GM03348 (cell line): Measurements from ENCODE around the gene FLCN.
"Not testable (repeated sequence)": the region's sequence is repeated elsewhere in the genome, so short reads cannot be mapped to it uniquely, and the experiment has no call there.

ENCODE experiments used
- DNase-seq: peaks from one replicate; pipeline ENCODE4 v3.0.0; 2012; ENCODE audit warnings: low spot score

FLCN gene

DNA sequence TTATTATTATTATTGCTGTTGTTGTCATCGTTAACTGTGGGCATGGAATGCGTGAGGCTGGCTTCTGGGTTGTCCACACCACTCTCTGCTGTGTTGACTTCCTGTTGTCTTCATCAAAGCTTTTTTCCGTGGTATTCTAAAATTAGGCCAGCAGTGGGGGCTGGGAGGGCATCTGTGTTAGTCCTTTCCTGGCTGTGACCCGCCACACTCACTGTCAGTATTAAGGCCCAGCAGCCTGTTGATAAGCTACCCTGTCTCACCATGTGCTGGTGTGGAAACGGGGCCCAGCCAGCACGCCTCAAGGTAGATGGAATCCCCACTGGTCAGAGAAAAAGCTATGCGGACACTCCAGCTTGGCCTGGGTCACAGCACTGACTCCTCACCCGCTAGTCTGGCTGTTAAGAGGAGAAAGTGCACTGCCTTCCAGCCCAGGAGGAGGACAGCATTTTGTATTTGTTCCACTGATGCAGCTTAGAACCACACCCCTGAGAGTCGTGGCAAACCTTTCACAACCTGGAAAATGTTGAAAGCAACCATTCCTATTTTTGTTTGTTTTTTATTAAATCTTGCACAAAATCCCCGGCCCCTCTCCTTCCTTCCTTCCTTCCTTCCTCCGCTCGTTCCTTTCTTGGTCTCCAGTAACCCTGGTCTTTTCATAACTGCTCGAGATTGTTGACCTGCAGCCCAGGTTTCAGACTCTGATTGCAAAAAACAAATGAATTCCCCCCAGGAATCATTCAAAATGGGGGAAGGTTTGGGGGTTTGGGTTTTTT is 51.8 kb downstream of the FLCN start:
- not testable (repeated sequence) for DNase-seq

DNA sequence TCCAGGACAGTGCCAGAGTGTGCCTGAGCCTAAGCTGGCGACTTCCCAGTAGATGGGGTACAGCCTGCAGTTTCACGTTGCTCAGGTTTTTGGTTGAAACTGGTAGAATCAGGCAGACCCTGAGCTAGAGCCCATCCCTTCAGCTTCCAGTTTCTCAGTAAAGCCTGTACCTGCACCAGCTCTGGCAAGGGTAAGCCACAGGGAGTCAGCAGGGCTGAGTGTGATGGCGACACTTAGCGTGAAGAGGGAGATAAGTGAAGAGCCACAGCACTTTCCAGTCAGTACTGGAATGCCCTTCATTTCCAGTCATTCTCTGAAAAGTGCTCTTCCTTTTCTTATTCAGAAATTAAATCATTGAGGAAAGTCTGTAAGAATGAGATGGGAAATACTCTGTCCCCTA is 53.2 kb downstream of the FLCN start:
- DNase-seq, result no peak

DNA sequence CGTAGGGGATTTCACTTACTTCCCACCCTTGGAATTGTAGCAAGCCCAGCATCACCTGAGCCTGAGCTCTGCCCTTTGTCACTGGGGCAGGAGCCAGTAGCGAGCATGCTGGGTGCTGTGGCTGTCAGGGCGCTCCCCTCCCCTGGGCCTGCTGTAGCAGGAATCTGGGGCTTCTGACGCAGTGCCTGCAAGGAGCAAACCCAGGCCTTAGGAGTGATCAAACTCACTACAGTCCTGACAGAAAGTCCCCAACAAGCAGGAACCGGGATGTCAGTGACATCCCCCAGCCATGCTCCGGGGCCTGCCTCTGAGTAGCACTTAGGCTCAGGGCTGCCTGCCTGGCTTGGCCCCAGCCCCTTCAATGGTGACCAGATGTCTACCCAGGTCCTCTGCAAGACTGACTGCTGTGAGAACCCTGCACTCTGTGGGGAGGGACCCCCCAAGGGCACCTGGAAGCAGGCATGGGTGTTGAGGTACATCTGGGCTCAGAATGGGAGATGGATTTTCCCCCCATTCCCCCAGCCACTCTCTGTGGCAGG is 54.3 kb downstream of the FLCN start:
- no peak for DNase-seq

DNA sequence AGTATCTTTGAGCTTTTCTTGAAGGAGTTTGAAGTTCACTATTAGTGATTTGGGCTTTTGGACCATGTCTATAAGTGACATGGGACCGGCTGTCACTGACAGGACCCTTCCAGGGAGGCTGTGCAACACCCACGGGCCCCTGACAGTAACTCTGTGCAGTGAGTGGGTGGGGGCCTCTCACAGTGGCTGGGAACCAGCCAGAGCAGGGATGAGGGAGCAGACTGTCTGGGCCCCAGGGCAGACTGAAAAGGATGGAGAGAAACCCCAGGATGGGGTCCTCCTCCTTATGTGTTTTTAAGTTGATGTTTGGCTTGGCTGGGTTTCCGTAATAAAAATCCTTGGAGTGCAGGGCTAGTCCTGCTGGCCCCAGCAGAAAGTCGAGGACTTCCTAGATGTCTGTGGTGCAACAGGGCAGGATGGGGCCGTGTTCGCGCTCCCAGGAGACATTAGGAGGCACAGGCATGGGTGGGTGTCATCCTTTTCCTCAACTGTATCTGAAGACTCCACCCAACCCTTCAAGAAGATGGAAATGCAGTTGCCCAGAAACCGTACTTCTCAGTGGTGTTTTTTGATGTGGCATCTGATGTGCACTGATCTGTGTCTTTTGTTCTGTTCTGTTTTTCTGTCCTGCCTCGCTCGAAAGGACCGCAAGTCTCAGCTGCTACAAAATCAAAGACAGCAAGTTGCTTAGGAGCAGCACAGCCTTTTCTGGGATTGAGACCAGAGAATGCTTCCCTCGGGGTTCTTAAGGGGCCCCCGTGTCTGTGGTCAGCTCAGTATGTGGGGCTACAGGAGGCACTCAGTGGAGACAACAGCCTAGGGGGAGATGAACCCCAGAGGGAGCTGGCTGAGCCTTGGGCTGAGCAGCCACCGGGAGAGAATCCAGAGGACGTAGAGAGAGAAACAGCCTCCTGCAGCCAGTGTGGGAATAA is 55.0 kb downstream of the FLCN start:
- DNase-seq, result no peak

DNA sequence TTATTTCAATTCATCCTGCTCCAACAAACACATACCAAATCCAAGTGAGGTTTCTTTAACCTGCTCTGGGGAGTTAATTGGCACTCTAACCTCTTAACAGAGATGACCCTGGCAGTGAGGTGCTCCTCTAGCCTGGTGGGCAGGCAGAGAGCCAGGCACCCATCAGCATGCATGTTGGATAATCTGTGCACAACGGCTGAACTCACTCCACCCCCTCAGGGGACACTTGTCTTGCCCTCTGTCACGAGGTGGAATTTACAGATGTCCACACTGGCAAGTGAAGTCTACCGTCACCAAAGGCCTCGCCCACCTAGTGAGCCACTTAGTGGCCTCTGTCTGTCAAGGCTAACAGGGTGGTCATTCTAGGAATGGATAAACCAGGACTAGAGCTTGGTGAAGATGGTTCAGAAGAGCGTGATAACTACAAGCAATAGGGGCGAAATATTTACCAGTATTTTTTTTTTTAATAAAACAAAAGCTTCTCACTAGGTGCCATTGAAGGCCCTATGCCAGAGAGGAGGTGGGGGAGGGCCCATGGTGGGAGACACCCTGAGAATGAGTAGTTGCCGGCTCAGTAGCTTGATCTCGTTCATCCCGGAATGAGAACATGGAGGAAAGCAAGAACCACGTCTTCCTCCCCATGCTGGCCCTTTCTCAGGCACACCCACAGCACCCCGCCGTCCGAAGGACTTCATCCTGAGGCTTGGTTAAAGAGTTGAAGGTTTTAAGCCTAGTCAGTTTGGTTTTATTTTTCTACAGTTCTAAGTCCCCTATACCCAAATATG is 56.0 kb downstream of the FLCN start:
- DNase-seq, result no peak

DNA sequence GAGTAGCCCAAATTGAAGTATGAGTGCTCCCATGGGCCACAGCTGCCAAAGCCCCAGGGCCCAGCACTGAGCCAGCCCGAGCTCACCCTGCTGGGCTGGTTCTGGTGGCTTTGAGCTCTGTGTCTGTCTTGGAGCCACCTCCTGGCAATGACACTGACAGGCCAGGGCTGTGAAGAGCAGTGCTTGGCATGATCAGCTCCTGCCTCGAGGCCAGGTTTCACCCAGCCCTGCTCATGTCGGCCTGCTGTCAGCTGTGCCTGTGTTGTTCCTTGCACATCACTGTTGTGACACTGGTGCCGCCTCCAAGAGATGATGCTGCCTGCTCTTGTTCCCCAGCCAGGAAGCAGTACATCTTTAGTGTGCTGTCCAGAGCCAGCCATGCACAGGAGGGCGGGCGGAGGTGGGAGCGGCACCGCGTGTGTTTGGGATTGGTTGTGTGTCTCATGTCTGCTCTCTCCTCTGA is 56.8 kb downstream of the FLCN start:
- no peak for DNase-seq

DNA sequence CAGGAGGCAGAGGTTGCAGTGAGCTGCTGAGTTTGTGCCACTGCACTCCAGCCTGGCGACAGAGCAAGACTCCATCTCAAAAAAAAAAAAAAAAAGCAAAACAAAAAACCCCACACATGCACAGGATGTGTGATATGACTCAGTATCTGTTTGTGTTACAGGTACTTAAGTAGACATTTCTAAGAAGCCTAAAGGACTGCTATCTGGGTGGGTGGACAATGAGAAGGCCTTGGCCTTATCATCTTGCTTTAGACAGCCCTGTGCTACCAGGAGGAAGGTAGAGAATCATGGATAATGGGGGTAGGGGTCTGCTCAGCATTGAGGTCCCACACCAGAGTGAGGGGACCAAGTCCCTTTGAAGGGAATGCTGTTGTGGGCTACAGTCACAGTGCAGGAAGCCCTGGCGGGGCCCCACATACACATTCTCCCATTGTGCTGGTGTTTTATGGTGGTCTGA is 57.6 kb downstream of the FLCN start:
- no peak for DNase-seq

DNA sequence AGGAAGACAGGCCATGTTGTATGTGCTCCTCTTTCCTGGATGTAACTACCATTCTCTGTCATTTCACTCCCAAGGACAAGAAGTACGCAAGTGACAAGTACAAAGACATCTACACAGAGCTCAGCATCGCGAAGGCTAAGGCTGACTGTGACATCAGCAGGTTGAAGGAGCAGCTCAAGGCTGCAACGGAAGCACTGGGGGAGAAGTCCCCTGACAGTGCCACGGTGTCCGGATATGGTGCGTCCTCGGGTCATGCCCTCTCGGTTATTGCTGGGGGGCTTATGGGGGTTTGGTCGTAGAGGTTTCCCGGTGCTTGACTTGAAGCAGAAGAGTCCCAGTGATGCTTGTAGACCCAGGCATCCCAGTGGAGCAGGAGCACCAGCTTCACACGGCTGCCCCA is 59.8 kb downstream of the FLCN start:
- DNase-seq, result no peak

DNA sequence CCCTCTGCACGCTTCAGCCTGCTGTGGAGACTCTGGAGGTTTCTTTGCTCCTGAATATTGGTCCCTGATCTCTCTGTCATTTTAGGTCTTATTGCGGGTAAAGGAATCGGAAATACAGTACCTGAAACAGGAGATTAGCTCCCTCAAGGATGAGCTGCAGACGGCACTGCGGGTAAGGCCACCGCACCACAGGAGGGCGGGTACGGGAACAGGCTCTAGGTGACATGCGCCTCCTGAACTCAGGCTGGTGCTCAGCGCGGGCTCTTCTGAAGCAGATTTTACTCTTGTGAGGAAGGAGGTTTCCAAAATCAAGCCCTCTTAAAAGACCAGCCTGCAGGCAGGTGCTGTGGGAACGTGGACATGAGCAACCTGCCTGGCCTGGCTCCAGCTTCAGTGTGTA is 60.6 kb downstream of the FLCN start:
- DNase-seq, result no peak

DNA sequence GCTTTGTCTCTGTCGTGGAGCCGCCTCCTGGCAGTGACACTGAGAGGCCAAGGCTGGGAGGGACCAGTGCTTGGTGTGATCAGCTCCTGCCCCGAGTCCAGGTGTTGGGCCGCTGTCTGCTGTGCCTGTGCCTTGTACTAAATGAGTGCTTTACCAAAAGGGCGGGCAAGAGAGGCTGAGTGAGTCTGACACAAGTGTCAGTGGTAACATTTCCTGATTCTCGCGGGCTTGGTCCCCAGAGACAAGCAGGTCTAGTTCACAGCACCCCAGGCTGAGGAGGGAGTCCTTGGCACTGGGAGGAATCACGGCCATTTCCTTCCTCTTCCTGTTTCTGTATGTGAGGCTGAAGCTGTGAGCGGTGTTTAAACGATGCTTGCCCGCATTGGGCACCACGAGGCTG is 61.1 kb downstream of the FLCN start:
- DNase-seq, result no peak

DNA sequence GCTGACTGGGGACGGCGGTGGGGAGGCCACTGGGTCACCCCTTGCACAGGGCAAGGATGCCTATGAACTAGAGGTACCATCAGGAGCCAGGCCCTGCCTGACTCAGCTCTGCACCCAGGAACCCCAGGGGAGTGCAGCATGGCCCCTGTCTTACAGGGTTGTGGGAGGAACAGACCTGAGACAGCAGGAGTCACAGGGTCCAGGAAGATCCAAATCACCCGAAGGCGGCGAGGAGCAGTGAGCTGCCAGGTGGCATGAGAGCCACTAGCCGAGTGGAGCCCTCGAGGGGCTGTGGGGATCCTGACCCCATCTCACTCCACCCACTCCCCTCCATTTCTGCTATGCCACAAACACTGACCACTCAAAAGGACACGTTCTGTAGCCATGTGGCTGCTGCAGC is 61.6 kb downstream of the FLCN start:
- DNase-seq, result no peak

DNA sequence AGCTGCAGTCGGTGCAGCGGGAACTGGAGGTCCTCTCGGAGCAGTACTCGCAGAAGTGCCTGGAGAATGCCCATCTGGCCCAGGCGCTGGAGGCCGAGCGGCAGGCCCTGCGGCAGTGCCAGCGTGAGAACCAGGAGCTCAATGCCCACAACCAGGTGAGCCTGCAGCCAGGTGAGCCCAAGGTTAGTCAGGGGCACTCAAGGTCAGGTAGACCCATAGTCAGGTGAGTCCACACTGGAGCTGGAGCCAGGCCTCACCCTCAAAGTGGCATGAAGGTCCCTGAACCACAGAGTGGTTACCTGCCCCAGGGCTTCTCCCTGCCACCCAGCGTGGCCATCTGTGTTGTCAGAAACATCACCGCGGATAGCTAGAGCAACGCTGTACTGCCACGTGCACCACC is 63.0 kb downstream of the FLCN start:
- no peak for DNase-seq

DNA sequence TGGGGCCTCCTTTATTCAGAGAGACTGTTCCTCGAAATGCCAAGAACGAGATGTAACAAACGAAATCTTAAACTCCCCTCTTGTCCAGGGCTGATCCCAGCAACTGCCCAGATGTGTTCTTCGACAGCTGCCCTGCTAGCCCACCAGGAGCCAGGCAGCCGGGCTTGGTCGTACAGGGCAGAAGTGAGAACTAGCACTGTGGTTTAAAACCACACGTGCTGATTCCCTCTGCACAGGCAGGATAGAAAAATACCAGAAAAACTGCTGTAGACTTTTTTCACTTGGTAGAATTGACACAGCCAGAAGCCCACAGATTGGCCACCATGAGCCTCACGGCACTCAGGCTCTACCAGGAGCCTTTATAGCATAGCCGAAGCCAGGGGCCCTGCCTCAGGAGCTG is 64.0 kb downstream of the FLCN start:
- DNase-seq, result no peak

DNA sequence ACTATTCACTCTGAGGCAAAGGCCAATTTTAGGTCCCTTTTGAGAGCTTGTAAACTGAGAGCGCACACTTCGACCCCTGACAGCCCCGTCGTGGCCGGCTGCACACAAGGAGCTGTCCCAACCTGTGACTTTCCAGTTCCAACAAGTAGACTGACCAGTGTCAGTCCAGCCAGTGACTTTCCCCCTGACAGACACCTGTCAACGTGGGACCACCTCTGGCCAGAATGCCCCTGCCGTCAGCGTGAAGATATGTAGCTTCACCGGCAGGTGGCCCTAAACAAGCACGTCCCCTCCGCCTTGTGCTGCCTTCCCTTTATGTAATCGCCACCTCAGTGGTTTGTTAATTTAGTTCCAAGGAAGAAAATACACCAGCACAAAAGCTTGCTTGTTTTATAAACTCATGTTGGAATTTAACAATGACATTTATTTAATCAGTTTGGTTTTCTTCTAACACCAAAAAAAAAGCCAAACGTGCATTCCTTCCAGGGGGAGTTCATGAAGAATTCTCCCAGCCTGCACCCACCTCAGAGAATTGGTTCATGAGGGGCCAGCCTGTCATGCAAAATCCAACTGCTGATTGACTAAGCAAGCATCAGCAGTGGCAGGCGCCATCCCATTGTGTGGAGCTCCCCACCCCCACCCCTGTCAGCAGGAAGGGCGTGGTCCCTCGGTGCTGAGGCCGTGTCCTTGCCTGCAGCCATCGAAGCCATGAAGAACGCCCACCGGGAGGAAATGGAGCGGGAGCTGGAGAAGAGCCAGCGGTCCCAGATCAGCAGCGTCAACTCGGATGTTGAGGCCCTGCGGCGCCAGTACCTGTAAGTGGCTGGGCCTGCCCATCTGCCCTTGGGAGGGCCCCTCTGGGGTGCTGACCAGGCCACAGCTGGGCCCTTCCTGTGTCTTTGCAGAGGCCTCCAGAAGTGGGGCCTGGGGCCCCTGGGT is 64.7 kb downstream of the FLCN start:
- DNase-seq, result no peak

DNA sequence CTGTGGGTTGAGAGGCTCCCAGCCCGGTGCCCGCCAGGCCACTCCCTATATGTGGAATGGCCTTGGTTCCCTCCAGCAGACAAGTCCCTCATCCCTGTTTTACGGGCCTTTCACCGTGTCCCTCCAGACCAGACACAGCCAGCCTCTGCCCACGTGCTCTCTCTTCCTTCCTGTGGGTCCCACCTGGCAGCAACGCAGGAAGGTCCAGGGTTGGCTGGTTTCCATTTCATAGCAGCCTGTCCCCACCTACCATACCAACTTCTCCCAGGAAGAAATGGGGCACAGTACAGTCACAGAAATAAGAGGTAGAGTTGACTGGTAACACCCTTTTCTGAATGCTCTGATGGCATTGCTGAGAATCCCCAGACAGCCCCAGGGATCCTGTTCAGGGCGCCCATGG is 65.8 kb downstream of the FLCN start:
- DNase-seq, result no peak

DNA sequence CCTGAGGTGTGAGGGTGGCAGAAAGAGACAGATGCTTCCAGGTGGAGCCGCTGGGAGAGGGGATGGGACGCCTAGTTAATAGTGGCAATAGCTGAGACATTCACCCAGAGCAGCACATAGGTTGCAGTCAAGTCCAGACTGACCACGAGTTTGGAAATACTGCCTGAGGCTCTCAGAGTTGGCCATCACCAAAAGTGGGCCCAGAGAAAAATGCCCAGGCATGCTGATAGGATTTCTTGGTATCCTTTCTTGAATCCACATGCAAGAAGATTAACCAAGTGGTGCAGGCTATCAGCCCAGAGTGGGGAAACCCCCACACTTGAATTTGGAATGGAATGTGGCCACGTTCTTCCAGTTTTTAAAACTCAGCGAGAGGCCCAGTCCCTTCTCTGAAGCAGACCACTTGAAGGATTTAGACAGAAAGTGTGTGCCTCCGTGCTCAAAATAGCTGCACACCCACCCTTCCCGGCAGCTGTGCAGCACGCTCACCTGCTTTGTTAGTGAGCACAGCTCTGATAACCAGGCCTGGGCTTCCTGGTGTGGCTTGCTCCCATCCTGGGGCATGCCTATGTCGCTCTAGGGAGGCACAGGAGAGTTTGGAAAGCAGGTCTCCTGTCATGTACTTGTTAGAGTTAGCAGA is 66.5 kb downstream of the FLCN start:
- peak; percentile 53 for DNase-seq

DNA sequence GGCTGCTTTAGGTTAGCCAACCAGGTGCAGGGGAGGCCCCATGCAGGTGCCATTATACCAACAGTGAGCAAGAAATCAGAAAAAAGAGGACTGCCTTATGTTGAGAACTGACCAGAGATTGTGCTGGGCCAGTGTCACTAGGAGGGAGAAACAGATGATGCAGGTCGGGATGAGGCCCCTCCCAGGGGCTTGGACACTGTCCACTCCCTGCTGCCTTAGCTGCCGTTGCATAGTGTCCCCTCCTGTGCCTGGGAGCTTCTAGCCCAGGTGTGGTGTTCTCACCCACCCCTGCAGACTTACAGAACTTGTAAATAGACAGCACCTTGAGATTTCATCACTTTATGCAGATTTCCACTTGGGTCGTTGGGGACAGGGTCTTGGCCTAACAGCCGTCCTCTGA is 67.6 kb downstream of the FLCN start:
- no peak for DNase-seq

DNA sequence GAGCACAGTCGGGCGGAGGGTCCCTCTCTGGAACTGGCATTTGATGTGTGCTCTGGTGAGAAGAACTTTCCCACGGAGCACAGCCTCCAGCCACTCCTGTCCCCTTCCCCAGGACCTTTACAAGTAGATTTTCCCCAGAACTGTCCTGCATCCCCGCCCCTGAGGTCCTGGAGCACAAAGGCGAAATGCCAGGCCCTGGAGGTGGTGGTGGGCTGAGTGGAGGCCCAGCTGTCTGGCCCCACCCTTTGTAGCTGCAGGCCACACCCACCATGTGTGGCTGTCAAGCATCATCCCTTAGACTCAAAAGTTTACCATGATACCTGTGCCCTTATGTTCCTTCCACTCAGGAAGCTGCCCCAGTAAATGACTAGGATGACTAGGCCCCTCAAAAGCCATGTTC is 68.6 kb downstream of the FLCN start:
- no peak for DNase-seq

DNA sequence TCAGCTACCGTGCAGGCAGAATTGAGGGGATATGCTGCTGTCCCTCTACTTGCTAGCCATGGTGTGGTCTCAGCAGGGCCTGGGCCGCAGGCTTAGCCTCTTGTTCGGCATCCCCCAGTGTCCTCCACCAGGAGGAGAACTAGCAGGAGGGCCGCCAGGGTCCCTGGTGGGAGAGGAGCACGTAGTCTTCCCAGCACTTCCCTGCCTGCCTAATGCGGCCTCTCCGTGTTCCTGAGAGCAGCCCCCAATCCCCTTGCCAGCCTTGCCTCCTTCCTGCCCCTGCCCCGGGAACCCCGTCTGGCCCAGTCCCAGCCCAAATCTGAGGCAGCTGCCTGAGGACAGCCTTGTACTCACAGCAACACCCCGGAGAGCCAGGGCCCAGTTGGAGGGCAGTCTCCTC is 69.0 kb downstream of the FLCN start:
- no peak for DNase-seq

DNA sequence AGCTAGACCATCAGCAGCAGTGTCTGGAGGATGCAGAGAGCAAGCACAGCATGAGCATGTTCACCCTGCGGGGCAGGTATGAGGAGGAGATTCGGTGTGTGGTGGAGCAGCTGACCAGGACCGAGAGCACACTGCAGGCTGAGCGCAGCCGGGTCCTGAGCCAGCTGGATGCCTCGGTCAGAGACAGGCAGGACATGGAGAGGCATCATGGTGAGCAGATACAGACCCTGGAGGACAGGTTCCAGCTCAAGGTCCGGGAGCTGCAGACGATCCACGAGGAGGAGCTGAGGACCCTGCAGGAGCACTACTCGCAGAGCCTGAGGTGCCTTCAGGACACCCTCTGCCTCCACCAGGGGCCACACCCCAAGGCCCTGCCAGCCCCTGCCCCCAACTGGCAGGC is 69.6 kb downstream of the FLCN start:
- DNase-seq, result no peak

DNA sequence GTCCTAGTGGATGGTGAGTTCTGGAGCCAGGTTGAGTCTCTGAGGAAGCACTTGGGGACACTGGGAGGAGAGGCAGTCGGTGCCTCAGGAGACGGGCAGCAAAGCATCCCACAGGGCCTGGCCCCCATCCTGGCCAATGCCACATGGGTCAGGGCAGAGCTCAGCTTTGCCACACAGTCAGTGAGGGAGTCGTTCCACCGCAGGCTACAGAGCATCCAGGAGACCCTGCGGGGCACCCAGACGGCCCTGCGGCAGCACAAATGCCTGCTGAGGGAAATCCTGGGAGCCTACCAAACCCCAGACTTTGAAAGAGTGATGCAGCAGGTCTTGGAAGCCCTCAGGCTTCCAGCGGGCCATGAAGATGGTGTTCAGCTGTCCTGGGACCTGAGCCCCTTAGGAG is 70.5 kb downstream of the FLCN start:
- no peak for DNase-seq
